Measurements from ENCODE around the gene ADAP2.

DNA sequence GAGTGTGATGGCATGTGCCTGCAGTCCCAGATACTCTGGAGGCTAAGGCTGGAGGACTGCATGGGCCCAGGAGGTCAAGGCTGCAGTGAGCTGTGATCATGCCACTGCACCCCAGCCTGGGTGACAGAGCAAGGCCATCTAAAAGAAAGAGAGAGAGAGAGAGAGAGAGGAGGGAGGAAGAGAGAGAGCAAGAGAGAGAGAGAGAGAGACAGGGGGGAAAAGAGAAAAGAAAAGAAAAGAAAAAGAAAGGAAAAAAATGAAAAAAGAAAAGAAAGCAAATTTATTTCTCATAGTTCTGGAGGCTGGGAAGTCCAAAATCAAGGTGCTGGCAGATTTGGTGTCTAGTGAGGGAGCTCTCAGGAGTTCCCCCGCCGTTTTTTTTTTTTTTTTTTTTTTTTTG is 82.4 kb downstream of the ADAP2 start:
- TF ChIP-seq, protein P1, sequence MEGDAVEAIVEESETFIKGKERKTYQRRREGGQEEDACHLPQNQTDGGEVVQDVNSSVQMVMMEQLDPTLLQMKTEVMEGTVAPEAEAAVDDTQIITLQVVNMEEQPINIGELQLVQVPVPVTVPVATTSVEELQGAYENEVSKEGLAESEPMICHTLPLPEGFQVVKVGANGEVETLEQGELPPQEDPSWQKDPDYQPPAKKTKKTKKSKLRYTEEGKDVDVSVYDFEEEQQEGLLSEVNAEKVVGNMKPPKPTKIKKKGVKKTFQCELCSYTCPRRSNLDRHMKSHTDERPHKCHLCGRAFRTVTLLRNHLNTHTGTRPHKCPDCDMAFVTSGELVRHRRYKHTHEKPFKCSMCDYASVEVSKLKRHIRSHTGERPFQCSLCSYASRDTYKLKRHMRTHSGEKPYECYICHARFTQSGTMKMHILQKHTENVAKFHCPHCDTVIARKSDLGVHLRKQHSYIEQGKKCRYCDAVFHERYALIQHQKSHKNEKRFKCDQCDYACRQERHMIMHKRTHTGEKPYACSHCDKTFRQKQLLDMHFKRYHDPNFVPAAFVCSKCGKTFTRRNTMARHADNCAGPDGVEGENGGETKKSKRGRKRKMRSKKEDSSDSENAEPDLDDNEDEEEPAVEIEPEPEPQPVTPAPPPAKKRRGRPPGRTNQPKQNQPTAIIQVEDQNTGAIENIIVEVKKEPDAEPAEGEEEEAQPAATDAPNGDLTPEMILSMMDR (IDR thresholded peaks at IDR 0.05): no peak
- TF ChIP-seq POLR2AphosphoS5 (IDR thresholded peaks at IDR 0.05): no peak
